ENCODE results near the gene ASB15.

Gene ASB15

GRCh38 chr7:123665896-123666295 lies 64.3 kb downstream of the ASB15 start:
- H3K9ac ChIP-seq (ENCODE audit: low read length) = no peak overlapping the region
- H3K4me3 ChIP-seq (ENCODE audit: low read depth, low read length) = no peak overlapping the region
- H2BK120ac ChIP-seq (ENCODE audit: insufficient read depth, low read length, poor library complexity) = no peak overlapping the region
- peaks cover 2% of the 10 kb centered on the region for H3K79me1 ChIP-seq (ENCODE audit: low read length)
- H2BK12ac ChIP-seq (ENCODE audit: low read length) = peak overlapping the region; percentile 52
- H4K8ac ChIP-seq (ENCODE audit: low read depth, low read length) = no peak overlapping the region
- H3K18ac ChIP-seq (ENCODE audit: low read length) = no peak overlapping the region
- H3K27ac ChIP-seq (ENCODE audit: low read depth, low read length) = no peak overlapping the region
- no peak overlapping the region for H2BK5ac ChIP-seq (ENCODE audit: low read depth, low read length, poor library complexity)
- H3K4ac ChIP-seq (ENCODE audit: low read depth, low read length) = no peak overlapping the region
- H4K12ac ChIP-seq (ENCODE audit: low read depth, low read length) = no peak overlapping the region
- H4K91ac ChIP-seq (ENCODE audit: low read depth, low read length) = no peak overlapping the region
- H2AK5ac ChIP-seq (ENCODE audit: low read length) = no peak overlapping the region
- H3K23ac ChIP-seq (ENCODE audit: low read length) = no peak overlapping the region
- no CpG with 5 or more reads among the region's 1 CpG for WGBS (ENCODE audit: extremely low coverage, insufficient coverage, insufficient read length)
- H3K9me3 ChIP-seq (ENCODE audit: insufficient read depth, low read depth, low read length) = no peaks in the 10 kb centered on the region
- H3K27me3 ChIP-seq (ENCODE audit: insufficient read depth, low read length) = no peaks in the 10 kb centered on the region
- H2AFZ ChIP-seq (ENCODE audit: insufficient read depth, low read length, poor library complexity) = no peak overlapping the region
- H3K4me1 ChIP-seq (ENCODE audit: control insufficient read depth in 1 of 2, insufficient read depth in 2 of 2, low read length in 2 of 2) = peaks cover 0 to 7% of the 10 kb centered on the region in 2 experiments
- no peaks in the 10 kb centered on the region for H3K79me2 ChIP-seq (ENCODE audit: control insufficient read depth, insufficient read depth, low read length, poor library complexity)
- H3K36me3 ChIP-seq (ENCODE audit: control insufficient read depth in 1 of 2, insufficient read depth in 2 of 2, low read length in 2 of 2) = peaks cover 0 to 2% of the 10 kb centered on the region in 2 experiments
- H3K14ac ChIP-seq (ENCODE audit: low read length) = no peak overlapping the region
- no peak overlapping the region for H3K4me2 ChIP-seq (ENCODE audit: low read length)
- no peak for DNase-seq

GRCh38 chr7:123666492-123666891 lies 64.9 kb downstream of the ASB15 start:
- H3K36me3 ChIP-seq (ENCODE audit: control insufficient read depth in 1 of 2, insufficient read depth in 2 of 2, low read length in 2 of 2) = peaks cover 0 to 2% of the 10 kb centered on the region in 2 experiments
- no peak overlapping the region for H3K9ac ChIP-seq (ENCODE audit: low read length)
- no peak overlapping the region for H4K12ac ChIP-seq (ENCODE audit: low read depth, low read length)
- H2BK120ac ChIP-seq (ENCODE audit: insufficient read depth, low read length, poor library complexity) = no peak overlapping the region
- H3K27ac ChIP-seq (ENCODE audit: low read depth, low read length) = no peak overlapping the region
- H3K23ac ChIP-seq (ENCODE audit: low read length) = no peak overlapping the region
- H2BK12ac ChIP-seq (ENCODE audit: low read length) = no peak overlapping the region
- H3K4me3 ChIP-seq (ENCODE audit: low read depth, low read length) = no peak overlapping the region
- no peak for DNase-seq
- H3K14ac ChIP-seq (ENCODE audit: low read length) = no peak overlapping the region
- peaks cover 2% of the 10 kb centered on the region for H3K79me1 ChIP-seq (ENCODE audit: low read length)
- no peaks in the 10 kb centered on the region for H3K27me3 ChIP-seq (ENCODE audit: insufficient read depth, low read length)
- WGBS (ENCODE audit: extremely low coverage, insufficient coverage, insufficient read length) = no CpG with 5 or more reads among the region's 1 CpG
- no peaks in the 10 kb centered on the region for H3K9me3 ChIP-seq (ENCODE audit: insufficient read depth, low read depth, low read length)
- H2BK5ac ChIP-seq (ENCODE audit: low read depth, low read length, poor library complexity) = no peak overlapping the region
- no peak overlapping the region for H3K4ac ChIP-seq (ENCODE audit: low read depth, low read length)
- H2AK5ac ChIP-seq (ENCODE audit: low read length) = no peak overlapping the region
- H3K18ac ChIP-seq (ENCODE audit: low read length) = no peak overlapping the region
- no peak overlapping the region for H3K4me2 ChIP-seq (ENCODE audit: low read length)
- H3K4me1 ChIP-seq (ENCODE audit: control insufficient read depth in 1 of 2, insufficient read depth in 2 of 2, low read length in 2 of 2) = peaks cover 0 to 4% of the 10 kb centered on the region in 2 experiments
- no peak overlapping the region for H4K91ac ChIP-seq (ENCODE audit: low read depth, low read length)
- no peaks in the 10 kb centered on the region for H3K79me2 ChIP-seq (ENCODE audit: control insufficient read depth, insufficient read depth, low read length, poor library complexity)
- no peak overlapping the region for H2AFZ ChIP-seq (ENCODE audit: insufficient read depth, low read length, poor library complexity)
- no peak overlapping the region for H4K8ac ChIP-seq (ENCODE audit: low read depth, low read length)

GRCh38 chr7:123669485-123669884 lies 67.9 kb downstream of the ASB15 start:
- H3K4me2 ChIP-seq (ENCODE audit: low read length) = no peak overlapping the region
- no peak overlapping the region for H3K23ac ChIP-seq (ENCODE audit: low read length)
- no peaks in the 10 kb centered on the region for H3K27me3 ChIP-seq (ENCODE audit: insufficient read depth, low read length)
- 100% methylated on average over 2 of the region's 7 CpGs for WGBS (ENCODE audit: extremely low coverage, insufficient coverage, insufficient read length)
- H2AFZ ChIP-seq (ENCODE audit: insufficient read depth, low read length, poor library complexity) = no peak overlapping the region
- H2BK120ac ChIP-seq (ENCODE audit: insufficient read depth, low read length, poor library complexity) = no peak overlapping the region
- H3K4me3 ChIP-seq (ENCODE audit: low read depth, low read length) = no peak overlapping the region
- no peak overlapping the region for H4K91ac ChIP-seq (ENCODE audit: low read depth, low read length)
- H3K4me1 ChIP-seq (ENCODE audit: control insufficient read depth in 1 of 2, insufficient read depth in 2 of 2, low read length in 2 of 2) = peaks cover 3 to 6% of the 10 kb centered on the region in 2 experiments
- peak overlapping the region; percentile 6 for H2BK12ac ChIP-seq (ENCODE audit: low read length)
- H4K8ac ChIP-seq (ENCODE audit: low read depth, low read length) = no peak overlapping the region
- H3K27ac ChIP-seq (ENCODE audit: low read depth, low read length) = no peak overlapping the region
- H4K12ac ChIP-seq (ENCODE audit: low read depth, low read length) = no peak overlapping the region
- no peak overlapping the region for H2BK5ac ChIP-seq (ENCODE audit: low read depth, low read length, poor library complexity)
- no peak overlapping the region for H3K14ac ChIP-seq (ENCODE audit: low read length)
- H3K79me1 ChIP-seq (ENCODE audit: low read length) = peaks cover 2% of the 10 kb centered on the region
- DNase-seq = peak in 1 of 2 donors; percentile 40
- H3K9me3 ChIP-seq (ENCODE audit: insufficient read depth, low read depth, low read length) = peaks cover 1% of the 10 kb centered on the region
- no peaks in the 10 kb centered on the region for H3K79me2 ChIP-seq (ENCODE audit: control insufficient read depth, insufficient read depth, low read length, poor library complexity)
- no peak overlapping the region for H3K9ac ChIP-seq (ENCODE audit: low read length)
- no peak overlapping the region for H3K18ac ChIP-seq (ENCODE audit: low read length)
- H3K36me3 ChIP-seq (ENCODE audit: control insufficient read depth in 1 of 2, insufficient read depth in 2 of 2, low read length in 2 of 2) = no peaks in the 10 kb centered on the region
- no peak overlapping the region for H3K4ac ChIP-seq (ENCODE audit: low read depth, low read length)
- no peak overlapping the region for H2AK5ac ChIP-seq (ENCODE audit: low read length)

GRCh38 chr7:123673137-123673732 lies 71.6 kb downstream of the ASB15 start:
- H4K12ac ChIP-seq (ENCODE audit: low read depth, low read length) = no peak overlapping the region
- H3K4me2 ChIP-seq (ENCODE audit: low read length) = no peak overlapping the region
- H3K23ac ChIP-seq (ENCODE audit: low read length) = no peak overlapping the region
- H3K14ac ChIP-seq (ENCODE audit: low read length) = no peak overlapping the region
- H2AFZ ChIP-seq (ENCODE audit: insufficient read depth, low read length, poor library complexity) = no peak overlapping the region
- H2BK5ac ChIP-seq (ENCODE audit: low read depth, low read length, poor library complexity) = no peak overlapping the region
- H3K27ac ChIP-seq (ENCODE audit: low read depth, low read length) = no peak overlapping the region
- no CpG with 5 or more reads among the region's 5 CpGs for WGBS (ENCODE audit: extremely low coverage, insufficient coverage, insufficient read length)
- no peak overlapping the region for H3K4me3 ChIP-seq (ENCODE audit: low read depth, low read length)
- H4K8ac ChIP-seq (ENCODE audit: low read depth, low read length) = no peak overlapping the region
- no peaks in the 10 kb centered on the region for H3K36me3 ChIP-seq (ENCODE audit: control insufficient read depth in 1 of 2, insufficient read depth in 2 of 2, low read length in 2 of 2)
- peaks cover 3 to 5% of the 10 kb centered on the region in 2 experiments for H3K4me1 ChIP-seq (ENCODE audit: control insufficient read depth in 1 of 2, insufficient read depth in 2 of 2, low read length in 2 of 2)
- no peak overlapping the region for H3K9ac ChIP-seq (ENCODE audit: low read length)
- no peaks in the 10 kb centered on the region for H3K27me3 ChIP-seq (ENCODE audit: insufficient read depth, low read length)
- peaks cover 1% of the 10 kb centered on the region for H3K9me3 ChIP-seq (ENCODE audit: insufficient read depth, low read depth, low read length)
- no peak overlapping the region for H3K4ac ChIP-seq (ENCODE audit: low read depth, low read length)
- H2BK120ac ChIP-seq (ENCODE audit: insufficient read depth, low read length, poor library complexity) = no peak overlapping the region
- H3K79me2 ChIP-seq (ENCODE audit: control insufficient read depth, insufficient read depth, low read length, poor library complexity) = no peaks in the 10 kb centered on the region
- H4K91ac ChIP-seq (ENCODE audit: low read depth, low read length) = no peak overlapping the region
- H2BK12ac ChIP-seq (ENCODE audit: low read length) = no peak overlapping the region
- peaks cover 2% of the 10 kb centered on the region for H3K79me1 ChIP-seq (ENCODE audit: low read length)
- DNase-seq = no peak
- H2AK5ac ChIP-seq (ENCODE audit: low read length) = no peak overlapping the region
- no peak overlapping the region for H3K18ac ChIP-seq (ENCODE audit: low read length)

Data from trophoblast cell (in vitro differentiated cells and primary cell).